Common myeloid progenitor, CD34-positive (primary cell): ENCODE results near the gene PIP4K2C.

Source experiments
- CTCF ChIA-PET: fragments of 350-600 bp; sonication (Branson Sonifier 250); formaldehyde crosslinking; loops from one replicate; lab custom pipeline; 2021; ENCODE audit warnings: antibody characterized with exemption; lab: Charles Lee
- POLR2A ChIA-PET: fragments of 350-600 bp; sonication (Branson Sonifier 250); formaldehyde crosslinking; loops from one replicate; lab custom pipeline; 2021; ENCODE audit warnings: antibody characterized with exemption; lab: Charles Lee
- DNase-seq, 3 donors: peaks; one replicate each; pipeline versions ENCODE4 v3.0.0 to v3.0.0-alpha.2; 2013
- H3K27ac ChIP-seq, 2 experiments: 1 replicate in 1 of 2; 2 replicates in 1 of 2; pipeline ENCODE4 v1.7.0; 2013; ENCODE audit warnings: inconsistent platforms in 2 of 2, low read length in 2 of 2, mild to moderate bottlenecking in 2 of 2, low read depth in 1 of 2, moderate library complexity in 1 of 2; ENCODE audit not compliant: severe bottlenecking in 2 of 2, insufficient read depth in 1 of 2, poor library complexity in 1 of 2
- H3K27me3 ChIP-seq, 5 experiments: replicated peaks in 2 of 5; 1 replicate in 3 of 5; 2 replicates in 2 of 5; pipeline versions ENCODE4 v1.6.1 to v1.7.0; 2013; ENCODE audit warnings: low read length in 4 of 5, mild to moderate bottlenecking in 2 of 5, moderate library complexity in 2 of 5, inconsistent platforms in 1 of 5; ENCODE audit not compliant: insufficient read depth in 5 of 5, control insufficient read depth in 4 of 5
- H3K36me3 ChIP-seq, 4 experiments: 1 replicate in 2 of 4; 2 replicates in 2 of 4; pipeline versions ENCODE4 v1.6.1 to v1.7.0; 2013; ENCODE audit warnings: low read length in 3 of 4, control low read depth in 1 of 4, mild to moderate bottlenecking in 1 of 4; ENCODE audit not compliant: control insufficient read depth in 4 of 4, insufficient read depth in 4 of 4
- H3K4me1 ChIP-seq, 4 experiments: 1 replicate in 3 of 4; 2 replicates in 1 of 4; pipeline versions ENCODE4 v1.6.1 to v1.7.1; 2013; ENCODE audit warnings: low read length in 3 of 4, mild to moderate bottlenecking in 3 of 4, control low read depth in 1 of 4, inconsistent platforms in 1 of 4, moderate library complexity in 1 of 4; ENCODE audit not compliant: control insufficient read depth in 4 of 4, insufficient read depth in 4 of 4; ENCODE audit errors: control extremely low read depth in 1 of 4
- H3K4me3 ChIP-seq, 7 experiments: 1 replicate in 4 of 7; 2 replicates in 3 of 7; pipeline versions ENCODE4 v1.5.1 to v1.7.0; 2013; ENCODE audit warnings: mild to moderate bottlenecking in 7 of 7, low read length in 6 of 7, moderate library complexity in 6 of 7, inconsistent platforms in 2 of 7, low read depth in 2 of 7, control low read depth in 1 of 7; ENCODE audit not compliant: insufficient read depth in 4 of 7, control insufficient read depth in 1 of 7; ENCODE audit errors: extremely low read depth in 1 of 7
- H3K9me3 ChIP-seq, 5 experiments: 1 replicate in 4 of 5; 2 replicates in 1 of 5; pipeline versions ENCODE4 v1.6.1 to v1.7.1; 2013; ENCODE audit warnings: low read length in 4 of 5, mild to moderate bottlenecking in 2 of 5, inconsistent platforms in 1 of 5, low read depth in 1 of 5, moderate library complexity in 1 of 5; ENCODE audit not compliant: control insufficient read depth in 4 of 5, insufficient read depth in 2 of 5; ENCODE audit errors: control extremely low read depth in 1 of 5
- WGBS: methylation state at CpG from one replicate; pipeline ENCODE4 v1.1.5; 2013; ENCODE audit not compliant: insufficient coverage; 5-methylcytosine and 5-hydroxymethylcytosine counted together

PIP4K2C gene

GRCh38 chr12:57551637-57552305, 39.2 kb upstream of the PIP4K2C start:
- CTCF ChIA-PET, result interaction anchor here (0.9 to 2.6 kb wide), 5 partner anchors 11 to 33 kb away, joined by 3 to 12 read pairs (median 3); no protein-coding TSS in a partner anchor
- Histone ChIP-seq H3K27me3 (peaks cover 0 to 32% (median 6%) of the 10 kb centered on the region in 5 experiments), H3K27ac (no peak overlapping the region), H3K4me3 (no peak overlapping the region), H3K4me1 (peaks cover 0 to 17% (median 4%) of the 10 kb centered on the region in 4 experiments), H3K9me3 (no peaks in the 10 kb centered on the region), H3K36me3 (no peaks in the 10 kb centered on the region)
- DNase-seq, result no peak
- POLR2A ChIA-PET, result interaction anchor here (0.7 kb wide), 1 partner anchor 8 kb away, joined by 3 read pairs; no protein-coding TSS in a partner anchor
- no CpG with 5 or more reads among the region's 3 CpGs for WGBS

- H3K4me1 ChIP-seq, result peaks cover 0 to 16% (median 4%) of the 10 kb centered on the region in 4 experiments
- no peaks in the 10 kb centered on the region for H3K36me3 ChIP-seq
- peak overlapping the region in 1 of 2 experiments; percentile 45 for H3K27ac ChIP-seq
- peaks cover 0 to 32% (median 6%) of the 10 kb centered on the region in 5 experiments for H3K27me3 ChIP-seq
- WGBS, result 88% methylated on average over 1 of the region's 2 CpGs
- H3K9me3 ChIP-seq, result no peaks in the 10 kb centered on the region
- CTCF ChIA-PET, result interaction anchor here (0.9 to 2.6 kb wide), 5 partner anchors 10 to 32 kb away, joined by 3 to 12 read pairs (median 3); no protein-coding TSS in a partner anchor
- POLR2A ChIA-PET, result no interaction called here
- DNase-seq, result no peak
- no peak overlapping the region for H3K4me3 ChIP-seq
Observed at GRCh38 chr12:57552306-57552651, 38.7 kb upstream of the PIP4K2C start.

GRCh38 chr12:57552835-57553313, 38.1 kb upstream of the PIP4K2C start:
- H3K36me3 ChIP-seq, result no peaks in the 10 kb centered on the region
- DNase-seq, result peak in 1 of 3 donors; percentile 5
- peaks cover 0 to 13% (median 4%) of the 10 kb centered on the region in 4 experiments for H3K4me1 ChIP-seq
- 67% methylated on average over 2 of the region's 6 CpGs for whole genome bisulfite sequencing
- peaks cover 0 to 32% (median 6%) of the 10 kb centered on the region in 5 experiments for H3K27me3 ChIP-seq
- ChIA-PET POLR2A (interaction anchor here (0.9 kb wide), 1 partner anchor 35 kb away, joined by 4 read pairs; no protein-coding TSS in a partner anchor), CTCF (interaction anchor here (0.9 to 2.6 kb wide), 5 partner anchors 10 to 32 kb away, joined by 3 to 12 read pairs (median 3); no protein-coding TSS in a partner anchor)
- no peaks in the 10 kb centered on the region for H3K9me3 ChIP-seq
- H3K4me3 ChIP-seq, result no peak overlapping the region
- H3K27ac ChIP-seq, result peak overlapping the region in 1 of 2 experiments; percentile 45

- peaks cover 0 to 29% (median 3%) of the 10 kb centered on the region in 5 experiments for H3K27me3 ChIP-seq
- H3K36me3 ChIP-seq, result no peaks in the 10 kb centered on the region
- no peak overlapping the region for H3K27ac ChIP-seq
- peaks cover 0 to 13% (median 4%) of the 10 kb centered on the region in 4 experiments for H3K4me1 ChIP-seq
- ChIA-PET POLR2A (interaction anchor here (0.9 kb wide), 1 partner anchor 35 kb away, joined by 4 read pairs; no protein-coding TSS in a partner anchor), CTCF (interaction anchor here (1.4 to 2.6 kb wide), 2 partner anchors 30 to 31 kb away, joined by 5 to 12 read pairs; no protein-coding TSS in a partner anchor)
- DNase-seq, result no peak
- WGBS, result 98% methylated on average over 5 of the region's 7 CpGs
- no peak overlapping the region for H3K4me3 ChIP-seq
- H3K9me3 ChIP-seq, result no peaks in the 10 kb centered on the region
Observed at GRCh38 chr12:57553343-57554202, 37.4 kb upstream of the PIP4K2C start.

- peaks cover 0 to 24% (median 0%) of the 10 kb centered on the region in 5 experiments for H3K27me3 ChIP-seq
- ChIA-PET POLR2A (no interaction called here), CTCF (interaction anchor here (0.6 to 1.4 kb wide), 3 partner anchors 9 to 29 kb away, joined by 3 to 5 read pairs (median 3); no protein-coding TSS in a partner anchor)
- H3K9me3 ChIP-seq, result no peaks in the 10 kb centered on the region
- no peak overlapping the region for H3K4me3 ChIP-seq
- WGBS, result 100% methylated on average over 1 of the region's 2 CpGs
- DNase-seq, result no peak
- no peaks in the 10 kb centered on the region for H3K36me3 ChIP-seq
- no peak overlapping the region for H3K27ac ChIP-seq
- H3K4me1 ChIP-seq, result peaks cover 0 to 11% (median 4%) of the 10 kb centered on the region in 4 experiments
Observed at GRCh38 chr12:57554453-57554852, 36.5 kb upstream of the PIP4K2C start.

- no CpG with 5 or more reads among the region's 1 CpG for WGBS
- ChIA-PET CTCF (interaction anchor here (0.6 to 1.4 kb wide), 3 partner anchors 9 to 29 kb away, joined by 3 to 5 read pairs (median 3); no protein-coding TSS in a partner anchor), POLR2A (no interaction called here)
- no peak for DNase-seq
- H3K27me3 ChIP-seq, result peaks cover 0 to 22% (median 0%) of the 10 kb centered on the region in 5 experiments
- no peak overlapping the region for H3K4me3 ChIP-seq
- H3K4me1 ChIP-seq, result peaks cover 0 to 8% (median 3%) of the 10 kb centered on the region in 4 experiments
- H3K27ac ChIP-seq, result no peak overlapping the region
- H3K36me3 ChIP-seq, result no peaks in the 10 kb centered on the region
- no peaks in the 10 kb centered on the region for H3K9me3 ChIP-seq
Observed at GRCh38 chr12:57554897-57555296, 36.1 kb upstream of the PIP4K2C start.
